GM10847 (cell line): ENCODE measurements around the gene ATAT1.

Experiments used
- POLR2A ChIP-seq: IDR thresholded peaks from 2 replicates; pipeline ENCODE4 v1.6.1; 2011; ENCODE audit not compliant: insufficient read length; ENCODE audit errors: extremely low read depth

The ATAT1 gene

GRCh38 chr6:30670760-30671527, 44.3 kb downstream of the ATAT1 start:
- no peak for TF ChIP-seq POLR2A

GRCh38 chr6:30672445-30673253, 46.0 kb downstream of the ATAT1 start, which contains the start of gene DHX16:
Gene DHX16 (minus strand): TSS chr6:30673006. CDS start chr6:30672841, 165 bp downstream.
- peak; percentile 59 for TF ChIP-seq POLR2A

- TF ChIP-seq POLR2A = no peak
Measured at GRCh38 chr6:30676660-30677285, 50.1 kb downstream of the ATAT1 start.

- no peak for TF ChIP-seq POLR2A
Measured at GRCh38 chr6:30678964-30679726, 52.5 kb downstream of the ATAT1 start.

- TF ChIP-seq POLR2A = no peak
Measured at GRCh38 chr6:30679765-30680535, 53.3 kb downstream of the ATAT1 start.

- no peak for TF ChIP-seq POLR2A
Measured at GRCh38 chr6:30681766-30682142, 55.1 kb downstream of the ATAT1 start.

GRCh38 chr6:30682143-30683117, 55.8 kb downstream of the ATAT1 start:
- peak; percentile 53 for TF ChIP-seq POLR2A

- TF ChIP-seq POLR2A = no peak
Measured at GRCh38 chr6:30683183-30683979, 56.7 kb downstream of the ATAT1 start.

- no peak for TF ChIP-seq POLR2A
Measured at GRCh38 chr6:30683980-30684338, 57.3 kb downstream of the ATAT1 start.

GRCh38 chr6:30684386-30685156, 57.9 kb downstream of the ATAT1 start:
- TF ChIP-seq POLR2A = peak; percentile 21

GRCh38 chr6:30685157-30686008, 58.7 kb downstream of the ATAT1 start:
- TF ChIP-seq POLR2A = no peak
